NCI-H2196 treated with DMSO at 0.1 percent for 48 hours (cell line): ENCODE measurements around the gene DLD.
"Not testable (repeated sequence)": the region's sequence is repeated elsewhere in the genome, so short reads cannot be mapped to it uniquely, and the experiment has no call there.

Experiments used
- DNase-seq: peaks from one replicate; lab custom pipeline; 2025; ENCODE audit not compliant: unreplicated experiment; lab: John Stamatoyannopoulos, UW

DLD gene

DNA sequence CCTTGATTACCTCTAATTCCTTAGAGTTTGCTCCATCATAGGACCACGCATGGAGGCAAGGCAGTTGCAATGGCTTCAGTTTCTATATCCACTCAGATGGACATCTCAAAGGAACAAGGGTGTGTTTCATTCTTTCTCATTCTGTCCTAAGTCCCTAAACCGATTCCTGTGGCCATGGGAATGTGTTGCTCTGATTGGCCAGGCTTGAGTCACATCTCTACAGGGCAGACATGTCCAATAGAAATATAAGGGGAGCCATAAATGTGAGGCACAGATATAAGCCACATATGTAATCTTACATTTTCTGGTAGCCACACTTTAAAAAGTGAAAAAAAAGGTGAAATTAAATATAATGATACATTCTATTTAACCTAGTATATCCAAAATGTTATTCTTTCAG is 16.9 kb upstream of the DLD start:
- DNase-seq = no peak

DNA sequence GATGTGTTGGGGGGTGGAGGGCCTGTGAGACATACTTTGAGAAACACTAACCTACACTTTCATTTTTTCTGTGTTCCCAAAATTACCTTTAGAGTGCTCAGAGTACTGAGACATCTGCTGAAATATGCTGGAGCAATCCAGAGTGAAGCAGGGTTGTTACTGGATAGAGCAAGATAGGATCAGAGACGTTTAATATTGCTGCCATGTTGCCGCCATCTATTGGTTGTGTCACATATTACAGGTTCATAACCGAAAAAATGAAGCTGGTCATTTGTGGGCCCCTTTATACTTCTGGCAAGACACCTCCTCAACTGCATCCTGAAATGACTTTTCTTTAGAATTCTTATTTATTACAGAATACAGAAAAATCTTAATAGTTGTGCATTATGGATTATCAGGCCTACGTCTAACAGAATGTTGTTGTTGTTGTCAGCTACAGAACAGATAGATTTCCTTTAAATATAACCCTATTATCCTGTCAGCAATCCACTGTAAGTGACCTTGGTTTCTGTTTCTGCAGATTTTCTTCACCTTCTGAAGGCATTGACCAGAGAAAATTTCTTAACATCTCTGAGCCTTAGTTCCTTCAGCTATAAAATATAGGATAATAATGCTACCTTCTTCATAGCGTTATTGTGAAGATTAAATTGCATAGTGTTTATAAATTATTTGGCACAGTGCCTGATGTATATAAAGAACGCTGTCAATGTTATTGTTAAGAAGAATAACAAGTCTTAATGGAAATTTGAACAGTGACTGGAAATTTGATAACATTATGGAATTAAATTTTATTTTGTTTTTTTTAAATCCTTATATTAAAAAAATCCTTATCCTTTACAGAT is 16.2 kb upstream of the DLD start:
- peak; percentile 55 for DNase-seq

DNA sequence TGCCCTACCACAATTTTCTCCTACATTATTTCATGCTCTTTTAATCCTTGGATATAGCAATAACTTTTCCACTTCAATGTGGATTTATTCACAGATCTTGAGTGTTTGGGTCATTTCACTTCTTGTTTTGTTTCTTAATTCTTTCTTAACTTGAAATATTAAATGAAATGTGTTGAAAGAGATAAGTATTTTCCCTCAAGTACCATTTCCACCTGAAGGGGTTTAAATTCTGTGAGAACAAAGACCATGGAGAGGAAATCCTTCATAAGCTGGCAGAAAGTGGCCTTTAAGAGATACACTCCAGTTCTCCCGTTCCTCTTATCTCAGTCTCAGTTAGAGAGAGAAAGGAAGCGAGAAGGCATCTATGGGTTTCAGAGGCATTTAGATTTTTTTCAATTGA is 14.1 kb upstream of the DLD start:
- no peak for DNase-seq

DNA sequence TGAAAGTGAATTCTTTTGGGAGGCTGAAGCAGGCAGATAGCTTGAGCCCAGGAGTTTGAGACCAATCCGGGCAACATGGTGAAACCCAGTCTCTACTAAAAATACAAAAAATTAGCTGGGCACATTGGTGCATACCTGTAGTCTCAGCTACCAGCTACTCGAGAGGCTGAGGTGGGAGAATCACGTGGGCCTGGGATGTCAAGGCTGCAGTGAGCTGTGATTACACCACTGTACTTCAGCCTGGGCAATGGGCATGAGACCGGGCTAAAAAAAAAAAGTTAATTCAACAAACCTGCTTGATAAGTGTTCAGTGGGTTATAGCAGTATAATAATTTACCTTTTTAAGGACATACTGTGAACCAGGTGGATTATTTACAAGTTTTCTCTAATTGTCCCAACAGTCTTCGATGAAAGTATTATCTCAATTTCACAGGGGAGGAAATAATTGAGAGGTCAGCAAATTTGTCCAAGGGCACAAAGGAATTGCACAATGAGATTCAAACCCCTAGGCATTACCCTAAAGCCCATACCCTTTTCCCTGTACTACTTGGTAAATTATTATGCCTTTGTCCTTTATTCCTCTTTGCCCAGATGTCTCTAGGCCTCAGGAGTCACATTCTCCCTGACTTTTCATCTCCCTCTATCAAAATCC is 13.1 kb upstream of the DLD start:
- DNase-seq = no peak

DNA sequence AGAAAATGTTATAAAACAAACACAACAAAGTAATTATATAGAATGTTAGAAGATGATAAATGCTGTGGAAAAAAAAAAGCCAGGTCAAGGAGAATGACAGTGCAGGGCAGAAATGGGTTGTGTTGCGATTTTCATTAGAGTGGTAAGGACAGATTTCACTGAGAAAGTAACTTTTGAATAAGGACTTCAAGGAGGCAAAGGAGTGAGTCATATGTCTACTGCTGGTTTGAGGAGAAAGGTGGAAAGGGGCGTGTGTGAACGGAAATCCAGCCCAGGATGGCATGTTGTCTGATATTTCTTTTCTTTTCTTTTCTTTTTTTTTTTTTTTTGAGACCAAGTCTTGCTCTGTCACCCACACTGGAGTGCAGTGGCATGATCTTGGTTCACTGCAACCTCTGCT is 12.3 kb upstream of the DLD start:
- no peak for DNase-seq

DNA sequence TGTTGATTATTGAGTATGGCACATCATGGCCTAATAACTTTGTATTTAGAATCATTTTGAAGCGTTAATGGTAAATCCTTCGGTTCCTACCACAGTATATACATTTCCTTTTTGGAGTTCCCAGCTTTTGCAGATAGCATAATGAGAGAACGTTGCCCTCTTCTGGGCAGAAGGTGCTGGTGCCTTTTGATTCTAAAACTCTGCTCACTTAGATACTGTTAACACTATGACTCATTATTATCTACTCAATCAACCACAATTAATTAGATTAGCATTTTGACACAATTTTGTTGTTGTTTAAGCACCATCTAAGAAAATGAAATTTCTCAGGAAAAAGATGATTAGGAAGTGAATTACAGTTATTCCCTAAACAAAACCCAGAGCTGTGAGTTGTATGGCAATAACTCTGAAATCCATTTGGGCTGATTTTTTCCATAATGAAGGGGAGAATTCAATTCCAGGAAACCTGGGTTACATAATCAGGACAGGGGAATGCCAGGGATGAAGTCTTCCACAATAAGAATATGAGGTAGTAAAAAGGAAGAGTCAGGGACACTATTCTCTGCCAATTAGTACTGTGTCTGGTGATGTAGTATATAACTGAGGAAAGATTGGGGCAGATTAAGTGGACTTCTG is 11.5 kb upstream of the DLD start:
- peak; percentile 28 for DNase-seq

DNA sequence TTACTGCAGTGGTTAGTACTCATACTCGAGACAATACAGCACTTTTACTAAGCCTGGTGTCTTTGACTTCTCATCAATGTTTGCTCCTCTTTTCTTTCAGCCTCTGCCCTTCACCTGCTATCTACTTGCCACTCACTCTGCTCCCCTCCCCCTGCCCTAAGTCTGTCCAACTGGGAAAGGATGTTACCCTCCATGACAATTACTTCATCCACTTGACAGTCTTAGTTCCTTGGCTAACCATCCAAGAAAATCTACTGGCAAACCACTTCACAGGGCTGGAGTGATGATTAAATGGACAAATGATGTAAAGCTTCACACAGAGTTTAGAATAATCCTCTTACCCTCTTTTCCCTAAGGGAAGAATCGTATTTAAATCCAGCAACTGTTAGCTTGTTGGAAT is 8.2 kb upstream of the DLD start:
- no peak for DNase-seq

DNA sequence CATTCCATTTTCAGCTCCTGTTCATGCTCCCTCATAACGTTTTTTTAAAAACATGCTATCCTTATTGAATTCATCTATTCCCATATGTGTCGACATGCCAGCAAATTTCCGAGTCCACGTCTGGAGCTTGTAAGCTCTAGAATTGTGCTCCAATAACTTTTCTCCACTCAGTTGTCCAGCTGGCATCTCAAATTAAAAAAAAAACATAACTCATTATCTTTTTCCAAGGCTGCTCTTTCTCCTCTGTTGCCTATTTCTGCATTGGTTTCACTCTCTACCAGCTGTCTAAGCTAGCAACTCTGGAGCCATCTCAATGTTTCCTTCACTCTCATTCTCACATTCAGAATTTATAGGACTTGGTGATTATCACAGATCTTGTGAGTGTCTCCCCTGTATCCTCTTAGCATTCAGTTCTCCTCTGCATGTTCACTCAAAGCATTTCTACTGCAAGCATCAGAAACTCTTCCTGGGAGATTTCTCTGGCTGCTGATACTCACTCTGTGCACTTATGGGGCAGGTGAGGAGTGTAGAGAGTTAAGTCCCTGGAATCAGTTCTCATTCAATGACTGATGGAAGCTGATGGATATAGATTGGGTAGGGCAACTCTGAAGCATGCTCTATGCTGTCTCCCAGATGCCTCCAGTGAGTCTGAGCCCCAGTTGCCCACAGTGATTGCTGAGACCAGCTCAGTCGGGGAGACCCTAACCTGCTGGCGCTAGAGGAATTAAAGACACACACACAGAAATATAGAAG is 6.7 kb upstream of the DLD start:
- DNase-seq = no peak

DNA sequence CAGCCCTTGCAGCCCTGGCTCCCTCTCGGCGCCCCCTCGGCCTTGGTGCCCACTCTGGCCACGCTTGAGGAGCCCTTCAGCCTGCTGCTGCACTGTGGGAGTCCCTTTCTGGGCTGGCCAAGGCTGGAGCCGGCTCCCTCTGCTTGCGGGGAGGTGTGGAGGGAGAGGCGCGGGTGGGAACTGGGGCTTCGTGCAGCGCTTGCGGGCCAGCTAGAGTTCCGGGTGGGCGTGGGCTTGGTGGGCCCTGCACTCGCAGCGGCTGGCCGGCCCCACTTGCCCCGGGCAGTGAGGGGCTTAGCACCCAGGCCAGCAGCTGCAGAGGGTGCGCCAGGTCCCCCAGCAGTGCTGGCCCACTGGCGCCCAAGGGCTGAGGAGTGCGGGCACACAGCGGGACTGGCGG is 3.2 kb upstream of the DLD start:
- not testable (repeated sequence) for DNase-seq

DNA sequence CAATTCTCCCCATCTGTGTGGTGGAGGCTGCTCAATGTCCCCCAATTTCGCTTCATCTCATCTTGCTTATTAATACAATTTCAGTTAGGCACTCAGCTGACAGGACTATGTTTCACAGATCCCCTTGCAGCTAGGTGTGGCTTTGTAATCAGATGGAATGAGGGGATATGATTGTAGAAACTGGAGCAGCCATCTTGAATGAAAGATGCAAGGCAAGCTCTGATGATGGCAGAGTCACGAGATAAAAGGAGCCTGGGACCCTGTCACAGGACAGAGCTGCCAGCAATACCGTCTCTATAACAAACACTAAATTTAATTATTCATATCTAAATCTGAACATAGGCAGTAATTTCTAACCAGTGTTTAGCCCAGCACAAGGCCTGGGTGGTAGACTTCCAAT is 991 bp upstream of the DLD start:
- no peak for DNase-seq

DNA sequence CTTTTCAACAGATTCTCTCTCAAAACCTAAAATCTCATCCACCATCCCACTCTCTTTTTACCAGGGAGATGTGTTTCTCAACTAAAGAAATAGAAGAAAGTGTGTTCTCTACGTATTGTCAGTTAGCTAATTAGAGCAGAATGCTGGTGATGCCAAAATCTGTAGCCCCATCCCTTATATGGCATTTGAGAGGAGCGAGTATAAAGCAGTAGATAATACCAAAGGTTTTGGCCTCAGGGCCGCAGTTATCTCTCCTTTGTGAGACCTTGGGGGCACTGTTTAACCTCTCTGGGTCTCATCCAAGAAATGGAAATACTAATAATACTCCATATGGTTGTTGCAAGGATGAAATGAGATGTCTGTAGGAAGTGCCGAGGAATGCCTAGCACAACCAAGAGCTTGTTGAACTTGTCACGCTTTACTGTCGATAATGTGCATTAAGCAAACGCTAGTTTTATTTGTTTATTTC is 456 bp upstream of the DLD start:
- no peak for DNase-seq

DNA sequence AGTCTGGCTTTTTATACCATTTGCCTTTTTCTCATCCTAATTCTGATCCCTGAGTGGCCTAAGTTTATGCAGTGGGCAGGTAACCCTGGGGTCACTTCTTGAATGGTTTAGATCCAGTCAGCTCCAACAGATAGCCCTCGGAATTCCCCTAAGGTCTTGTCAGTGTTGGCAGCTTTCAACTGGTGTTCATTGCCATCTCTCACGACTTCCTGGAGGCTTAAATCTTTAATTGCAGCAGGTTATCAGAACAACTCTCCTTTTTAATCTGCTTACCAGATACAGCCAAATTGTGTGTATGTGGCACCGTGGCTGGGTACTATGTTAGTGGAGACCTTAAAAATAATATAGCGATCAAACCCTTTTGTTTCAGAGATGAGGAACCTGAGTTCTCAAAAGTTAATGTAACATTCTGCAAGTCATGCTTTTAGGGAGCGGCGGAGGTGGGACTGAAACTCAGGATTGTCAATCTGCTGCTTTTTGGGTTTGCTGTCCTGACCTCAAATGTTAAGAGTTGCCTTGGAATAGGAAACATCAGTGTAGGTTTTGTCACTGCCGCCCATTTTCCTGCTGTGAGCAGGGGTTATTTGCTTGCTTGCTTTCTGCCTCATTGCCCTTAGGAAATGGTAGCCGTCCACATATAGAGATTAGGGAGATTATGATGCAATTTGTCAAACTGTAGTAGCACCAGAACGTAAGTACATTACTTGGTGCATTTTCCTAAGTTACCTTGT is 818 bp downstream of the DLD start:
- DNase-seq = no peak

DNA sequence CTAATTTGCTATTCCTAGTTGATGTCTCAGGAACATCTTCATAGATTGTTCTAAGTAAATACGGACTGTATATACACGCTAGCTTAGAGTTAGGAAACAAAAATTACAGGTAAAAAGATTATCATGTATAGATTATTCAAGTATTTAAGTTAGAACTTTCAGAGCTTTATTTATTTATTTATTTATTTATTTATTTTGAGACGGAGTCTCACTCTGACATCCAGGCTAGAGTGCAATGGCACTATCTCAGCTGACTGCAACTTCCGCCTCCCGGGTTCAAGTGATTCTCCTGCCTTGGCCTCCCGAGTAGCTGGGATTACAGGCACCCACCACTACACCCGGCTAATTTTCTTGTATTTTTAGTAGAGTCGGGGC is 1.4 kb downstream of the DLD start:
- not testable (repeated sequence) for DNase-seq

DNA sequence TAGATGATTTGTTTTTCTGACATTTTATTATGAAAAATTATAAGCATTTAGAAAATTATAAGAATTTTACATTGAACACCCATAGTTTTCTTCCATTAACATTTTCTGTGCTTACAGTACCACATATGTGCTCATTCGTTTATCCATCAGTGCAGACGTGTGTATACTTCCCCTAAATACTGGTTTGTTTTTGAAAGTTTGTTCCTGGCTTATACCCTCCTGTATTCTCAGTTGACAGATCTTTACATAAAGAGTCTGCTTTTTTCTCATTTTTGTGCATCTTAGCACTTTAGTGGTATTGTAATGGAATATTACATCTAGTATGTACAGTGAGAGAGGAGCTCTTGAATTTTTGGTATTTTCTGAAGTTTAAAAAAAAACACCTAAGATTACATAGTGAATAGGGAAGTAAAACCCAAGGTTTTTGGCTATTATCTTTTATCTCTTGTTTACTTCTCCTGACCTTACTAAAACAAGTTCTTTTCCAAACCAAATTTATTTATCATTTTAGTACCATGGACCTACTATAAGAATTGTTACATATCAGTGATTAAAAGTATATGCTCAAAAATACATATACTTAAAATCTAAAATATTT is 8.1 kb downstream of the DLD start:
- DNase-seq = no peak

DNA sequence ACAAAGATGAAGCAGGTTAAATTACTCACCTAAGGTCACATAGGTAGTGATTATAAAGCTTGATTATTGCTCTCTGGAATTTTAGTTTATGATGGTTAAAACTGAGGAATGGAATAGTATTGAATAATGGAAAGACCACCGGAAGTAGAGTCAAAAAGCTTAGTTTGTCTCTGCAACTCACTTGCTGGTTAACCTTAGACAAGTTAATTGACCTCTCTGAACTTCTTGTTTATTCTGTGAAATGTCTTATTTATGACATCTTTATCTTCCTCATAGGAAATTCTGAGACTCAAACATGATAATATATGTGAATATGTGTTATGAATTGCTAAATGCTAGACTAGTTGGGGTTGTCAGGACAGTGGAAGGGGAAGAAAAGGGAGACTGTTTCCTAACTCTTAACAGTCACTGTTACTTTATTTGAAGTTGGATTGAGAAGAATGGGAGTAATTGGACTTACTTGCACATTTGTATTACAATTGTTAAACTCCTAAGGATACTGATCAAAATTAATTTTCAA is 9.6 kb downstream of the DLD start:
- no peak for DNase-seq

DNA sequence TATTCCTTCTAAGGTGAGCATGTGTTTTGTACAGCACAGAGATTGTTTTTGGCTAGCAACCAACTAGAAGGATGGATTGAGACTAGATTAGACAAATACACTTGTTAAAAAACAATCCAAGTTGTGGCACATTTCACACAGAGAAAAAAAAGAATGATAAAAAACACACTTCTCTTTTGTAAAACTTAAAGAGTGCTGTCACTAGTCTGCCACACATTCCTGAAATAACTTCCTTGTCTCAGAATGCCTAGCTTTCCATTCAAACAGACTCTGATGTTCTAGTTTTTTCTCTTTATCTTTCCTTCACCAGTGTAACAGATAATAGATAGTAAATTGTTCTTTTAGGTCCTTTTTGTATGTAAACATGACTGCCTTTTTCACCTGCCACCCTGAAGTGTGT is 11.4 kb downstream of the DLD start:
- DNase-seq = no peak

DNA sequence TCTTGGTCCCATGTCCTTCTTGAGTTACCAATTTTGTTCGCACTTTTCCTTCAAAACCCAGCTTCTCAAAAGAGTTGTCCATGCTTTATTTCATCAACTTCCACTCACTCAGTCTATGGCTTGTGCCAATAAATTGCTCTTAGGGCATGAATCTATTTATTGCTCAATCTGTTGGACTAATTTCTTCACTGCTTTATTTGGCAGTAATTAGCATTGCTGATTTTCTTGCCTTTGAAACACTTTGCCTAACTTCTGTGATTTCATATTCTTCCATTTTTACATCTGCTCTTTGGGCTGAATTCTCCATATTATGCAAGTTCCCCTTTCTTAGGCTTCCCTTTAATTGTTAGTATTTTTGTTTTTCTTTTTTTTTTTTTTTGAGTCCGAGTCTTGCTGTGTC is 16.8 kb downstream of the DLD start:
- no peak for DNase-seq

DNA sequence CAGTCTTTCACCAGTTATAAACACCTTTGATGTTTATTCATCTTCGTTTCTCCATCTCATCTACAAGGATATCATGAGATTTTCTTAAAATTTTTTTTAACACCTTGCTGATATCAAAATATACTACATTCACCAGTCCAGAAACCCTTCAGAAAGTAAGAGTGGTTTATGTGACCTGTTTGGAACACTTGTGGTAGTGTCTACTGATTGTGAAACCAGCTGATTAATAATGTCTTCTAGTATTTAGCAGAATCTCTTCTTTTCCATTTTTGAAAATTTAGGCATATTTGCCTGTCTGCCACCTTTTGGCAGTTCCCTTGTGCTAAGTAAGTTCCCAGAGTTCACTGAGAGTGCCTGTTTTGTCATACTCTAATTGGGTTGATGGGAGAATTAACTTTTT is 18.5 kb downstream of the DLD start:
- DNase-seq = no peak

DNA sequence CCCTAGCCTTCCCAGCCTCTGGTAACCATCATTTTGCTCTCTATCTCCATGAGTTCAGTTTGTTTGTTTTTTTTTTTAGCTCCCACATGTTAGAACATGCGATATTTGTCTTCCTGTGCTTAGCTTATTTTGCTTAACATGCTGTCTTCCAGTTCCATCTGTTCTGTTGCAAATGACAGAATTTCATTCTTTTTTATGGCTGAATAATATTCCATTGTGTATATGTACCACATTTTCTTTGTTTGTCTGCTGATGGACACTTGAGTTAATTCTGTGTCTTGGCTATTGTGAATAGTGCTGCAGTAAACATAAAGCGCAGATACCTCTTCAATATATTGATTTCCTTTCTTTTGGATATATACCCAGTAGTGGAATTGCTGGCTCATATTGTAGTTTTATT is 21.0 kb downstream of the DLD start:
- DNase-seq = no peak

DNA sequence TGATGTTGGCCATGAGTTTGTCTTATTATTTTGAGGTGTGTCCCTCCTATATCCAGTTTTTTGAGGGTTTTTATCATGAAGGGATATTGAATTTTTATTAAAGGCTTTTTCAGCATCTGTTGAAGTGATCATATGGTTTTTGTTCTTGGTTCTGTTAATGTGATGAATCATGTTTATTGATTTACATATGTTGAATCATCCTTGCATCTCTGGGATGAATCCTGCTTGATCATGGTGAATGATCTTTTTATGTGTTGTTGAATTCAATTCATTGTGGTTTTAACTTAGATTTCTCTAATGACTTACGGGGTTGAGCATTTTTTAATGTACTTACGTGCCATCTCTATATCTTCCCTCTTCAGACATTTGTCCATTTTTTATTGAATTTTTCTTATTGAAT is 22.9 kb downstream of the DLD start:
- DNase-seq = no peak
